HG03097 (cell line): ENCODE results near the gene PIP4P1.

Experiments used
- ATAC-seq: cut with Tn5 transposase; IDR thresholded peaks from one replicate; pipeline ENCODE4 v1.9.1; 2021; ENCODE audit not compliant: unreplicated experiment, low FRiP score

Gene PIP4P1

GRCh38 chr14:20438664-20439063, 22.6 kb downstream of the PIP4P1 start:
- no peak for ATAC-seq

- no peak for ATAC-seq
These were observed 24.9 kb downstream of the PIP4P1 start for GRCh38 chr14:20436363-20436755.

GRCh38 chr14:20435582-20436362, 25.5 kb downstream of the PIP4P1 start, which contains the start of gene KLHL33:
Gene KLHL33, minus strand, starts transcription at chr14:20436166. Its CDS starts 355 bp downstream, at chr14:20435811.
- ATAC-seq: no peak

- no peak for ATAC-seq
These were observed 26.3 kb downstream of the PIP4P1 start for GRCh38 chr14:20434701-20435581.

GRCh38 chr14:20429801-20430669, 31.2 kb downstream of the PIP4P1 start:
- ATAC-seq: no peak

- ATAC-seq: no peak
These were observed 32.4 kb downstream of the PIP4P1 start for GRCh38 chr14:20428802-20429201.

GRCh38 chr14:20428010-20428365, 33.2 kb downstream of the PIP4P1 start:
- ATAC-seq: peak; percentile 17

GRCh38 chr14:20427231-20428009, 33.8 kb downstream of the PIP4P1 start:
- ATAC-seq: peak; percentile 64

GRCh38 chr14:20424851-20425250, 36.4 kb downstream of the PIP4P1 start:
- ATAC-seq: no peak

- ATAC-seq: no peak
These were observed 38.3 kb downstream of the PIP4P1 start for GRCh38 chr14:20422886-20423285.

GRCh38 chr14:20421267-20421666, 40.0 kb downstream of the PIP4P1 start:
- no peak for ATAC-seq

- no peak for ATAC-seq
These were observed 41.8 kb downstream of the PIP4P1 start for GRCh38 chr14:20419419-20419818.

GRCh38 chr14:20418501-20418909, 42.7 kb downstream of the PIP4P1 start:
- no peak for ATAC-seq

- ATAC-seq: no peak
These were observed 43.7 kb downstream of the PIP4P1 start for GRCh38 chr14:20417250-20418186.

GRCh38 chr14:20416223-20416622, 45.0 kb downstream of the PIP4P1 start:
- no peak for ATAC-seq

GRCh38 chr14:20415782-20416206, 45.4 kb downstream of the PIP4P1 start:
- ATAC-seq: no peak

GRCh38 chr14:20413744-20414082, 47.5 kb downstream of the PIP4P1 start:
- ATAC-seq: no peak

- peak; percentile 57 for ATAC-seq
These were observed 48.1 kb downstream of the PIP4P1 start, which contains the start of gene TEP1 for GRCh38 chr14:20412876-20413743. Gene TEP1, minus strand, starts transcription at chr14:20413501. Its CDS starts 5,062 bp downstream, at chr14:20408439.
